HG03575 (cell line): ENCODE results near the gene OTOG.

Experiments
- ATAC-seq: cut with Tn5 transposase; IDR thresholded peaks from one replicate; pipeline ENCODE4 v1.9.1; 2021; ENCODE audit not compliant: unreplicated experiment, insufficient number of reproducible peaks, low FRiP score; ENCODE audit errors: extremely low read depth

The OTOG gene

GRCh38 chr11:17515443-17516176, 31.4 kb upstream of the OTOG start:
- ATAC-seq = no peak

GRCh38 chr11:17516551-17517150, 30.4 kb upstream of the OTOG start:
- no peak for ATAC-seq

- ATAC-seq = no peak
Measured at GRCh38 chr11:17517186-17517585, 29.9 kb upstream of the OTOG start.

- no peak for ATAC-seq
Measured at GRCh38 chr11:17518366-17518765, 28.7 kb upstream of the OTOG start.

- no peak for ATAC-seq
Measured at GRCh38 chr11:17519061-17519885, 27.8 kb upstream of the OTOG start.

- ATAC-seq = no peak
Measured at GRCh38 chr11:17521106-17521900, 25.8 kb upstream of the OTOG start.

- ATAC-seq = no peak
Measured at GRCh38 chr11:17522655-17523054, 24.4 kb upstream of the OTOG start.

- no peak for ATAC-seq
Measured at GRCh38 chr11:17524221-17524620, 22.8 kb upstream of the OTOG start.

- no peak for ATAC-seq
Measured at GRCh38 chr11:17525570-17525969, 21.5 kb upstream of the OTOG start.

GRCh38 chr11:17526326-17526725, 20.7 kb upstream of the OTOG start:
- no peak for ATAC-seq

GRCh38 chr11:17526931-17527627, 20.0 kb upstream of the OTOG start:
- no peak for ATAC-seq

- ATAC-seq = no peak
Measured at GRCh38 chr11:17527628-17527995, 19.4 kb upstream of the OTOG start.

- ATAC-seq = no peak
Measured at GRCh38 chr11:17528181-17528691, 18.8 kb upstream of the OTOG start.

- no peak for ATAC-seq
Measured at GRCh38 chr11:17528906-17529843, 17.9 kb upstream of the OTOG start.

- ATAC-seq = no peak
Measured at GRCh38 chr11:17529844-17530185, 17.2 kb upstream of the OTOG start.

GRCh38 chr11:17531071-17531600, 15.9 kb upstream of the OTOG start:
- no peak for ATAC-seq

GRCh38 chr11:17531636-17532113, 15.4 kb upstream of the OTOG start:
- no peak for ATAC-seq
